C4-2B (cell line): ENCODE measurements around the gene COMTD1.

Source experiments
- H3K27ac ChIP-seq: fragments of 450-650 bp; 2 replicates; pipeline ENCODE4 v1.5.1; 2017
- ZFX ChIP-seq: fragments of 450-650 bp; IDR thresholded peaks from 2 replicates; pipeline ENCODE4 v1.6.1; 2017
- TF ChIP-seq, protein P1 (sequence below): fragments of 450-650 bp; conservative IDR thresholded peaks from 2 replicates; pipeline ENCODE4 v1.5.1; 2017; ENCODE audit warnings: mild to moderate bottlenecking

COMTD1 gene

DNA sequence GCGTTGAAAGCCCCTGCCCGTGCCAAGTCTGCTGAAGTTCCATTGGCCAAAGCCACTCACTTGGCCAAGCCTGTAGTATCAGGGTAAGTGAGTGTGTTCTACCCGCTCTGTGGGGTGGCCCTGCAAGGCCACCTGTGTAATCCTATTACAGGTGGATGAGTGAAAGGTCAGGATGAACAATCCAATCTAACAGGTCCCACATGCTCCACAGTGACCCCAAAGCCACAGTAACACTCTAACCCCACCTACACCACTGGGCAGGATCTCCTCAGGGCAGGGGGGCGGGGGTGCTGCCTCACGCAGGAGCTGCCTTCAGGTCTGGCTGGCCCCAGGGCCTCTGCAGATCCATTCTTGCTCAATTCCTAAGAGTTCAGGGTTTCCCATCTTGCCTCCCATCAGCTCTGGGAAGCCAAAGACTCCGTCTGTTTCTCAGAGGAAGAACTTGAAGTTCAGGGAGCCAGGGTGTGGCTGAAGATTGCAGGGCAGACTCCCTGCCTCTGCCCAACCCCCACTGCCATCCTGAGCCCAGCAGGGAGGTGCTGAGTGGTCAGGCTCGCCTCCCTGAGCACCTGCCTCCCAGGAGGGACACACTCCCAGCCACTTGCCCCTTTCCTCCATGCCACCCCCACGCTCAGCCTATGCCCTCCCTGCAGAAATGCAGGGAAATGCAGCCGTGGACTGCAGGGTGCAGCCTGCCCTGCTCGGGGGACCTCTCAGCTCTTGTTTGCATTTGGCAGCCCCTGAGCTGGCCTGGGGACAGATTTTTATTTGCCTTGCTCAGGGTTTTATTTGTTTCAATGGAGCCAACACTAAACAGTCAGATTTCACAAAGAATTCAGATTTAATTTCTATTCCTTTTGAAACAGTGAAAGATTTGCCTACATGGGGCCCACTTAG lies 9.8 kb upstream of the COMTD1 start:
- peak overlapping the region; percentile 26 for H3K27ac ChIP-seq
- TF ChIP-seq ZFX, result no peak
- TF ChIP-seq, protein P1, sequence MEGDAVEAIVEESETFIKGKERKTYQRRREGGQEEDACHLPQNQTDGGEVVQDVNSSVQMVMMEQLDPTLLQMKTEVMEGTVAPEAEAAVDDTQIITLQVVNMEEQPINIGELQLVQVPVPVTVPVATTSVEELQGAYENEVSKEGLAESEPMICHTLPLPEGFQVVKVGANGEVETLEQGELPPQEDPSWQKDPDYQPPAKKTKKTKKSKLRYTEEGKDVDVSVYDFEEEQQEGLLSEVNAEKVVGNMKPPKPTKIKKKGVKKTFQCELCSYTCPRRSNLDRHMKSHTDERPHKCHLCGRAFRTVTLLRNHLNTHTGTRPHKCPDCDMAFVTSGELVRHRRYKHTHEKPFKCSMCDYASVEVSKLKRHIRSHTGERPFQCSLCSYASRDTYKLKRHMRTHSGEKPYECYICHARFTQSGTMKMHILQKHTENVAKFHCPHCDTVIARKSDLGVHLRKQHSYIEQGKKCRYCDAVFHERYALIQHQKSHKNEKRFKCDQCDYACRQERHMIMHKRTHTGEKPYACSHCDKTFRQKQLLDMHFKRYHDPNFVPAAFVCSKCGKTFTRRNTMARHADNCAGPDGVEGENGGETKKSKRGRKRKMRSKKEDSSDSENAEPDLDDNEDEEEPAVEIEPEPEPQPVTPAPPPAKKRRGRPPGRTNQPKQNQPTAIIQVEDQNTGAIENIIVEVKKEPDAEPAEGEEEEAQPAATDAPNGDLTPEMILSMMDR, result no peak

DNA sequence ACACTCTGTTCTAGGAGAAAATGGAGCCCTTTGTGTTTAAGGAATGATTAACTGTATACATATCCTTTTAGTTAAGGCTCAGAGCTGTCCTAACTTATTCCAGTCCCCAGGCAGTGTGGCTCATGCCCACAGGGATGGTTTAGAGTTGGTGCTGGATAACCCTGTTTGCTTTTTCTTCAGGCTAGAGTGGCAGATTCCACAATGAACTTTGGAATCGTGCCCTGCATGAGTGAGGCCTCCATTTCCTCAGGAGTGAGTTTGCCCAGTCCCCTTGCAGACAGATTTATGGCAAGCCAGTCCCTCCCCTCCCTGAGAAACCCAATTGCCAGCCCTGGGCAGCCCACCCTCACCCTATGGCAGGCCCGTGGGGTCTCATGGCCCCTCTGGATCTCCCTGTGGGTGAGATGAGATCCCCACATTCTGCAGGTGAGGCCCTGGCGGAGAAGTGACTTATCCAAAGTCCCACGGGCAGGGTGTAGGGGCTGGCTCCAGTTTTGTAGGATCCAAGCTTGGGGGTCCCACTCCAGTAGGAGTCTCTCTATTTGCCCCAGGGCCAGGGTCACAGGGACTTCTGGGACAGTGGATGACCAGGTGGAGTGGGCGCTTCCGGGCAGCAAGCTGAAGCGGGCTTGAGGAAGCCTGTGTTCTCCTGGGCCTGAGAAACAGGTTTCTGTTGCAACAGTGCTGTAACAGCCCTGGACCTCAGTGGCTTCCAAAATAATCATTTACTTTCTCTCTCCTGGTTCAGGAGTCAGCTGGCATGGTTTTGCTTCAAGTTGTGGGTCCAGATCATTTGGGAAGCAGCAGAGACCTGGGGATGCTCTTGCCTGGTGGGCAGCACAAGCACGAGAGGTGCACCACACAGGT lies 9.0 kb upstream of the COMTD1 start:
- H3K27ac ChIP-seq, result peak overlapping the region; percentile 26

DNA sequence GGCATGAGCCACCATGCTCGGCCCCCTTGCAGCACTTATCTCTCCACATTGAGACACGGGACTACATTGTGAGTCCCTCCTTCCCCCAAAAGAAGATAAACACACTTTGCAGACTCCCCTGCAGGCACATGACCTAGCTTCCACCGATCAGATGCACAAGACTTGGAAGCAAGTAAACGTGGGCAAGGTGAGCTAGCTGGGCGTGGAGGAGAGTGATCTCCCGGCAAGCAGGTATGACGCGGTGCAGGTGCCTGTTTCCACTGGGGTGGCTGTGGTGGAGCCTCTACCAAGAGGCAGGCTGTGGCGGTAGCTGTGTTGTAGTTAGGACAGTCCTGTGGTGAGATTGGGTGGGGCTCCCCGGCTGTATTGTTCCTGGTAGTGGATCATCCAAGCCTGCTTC lies 7.7 kb upstream of the COMTD1 start:
- no peak overlapping the region for H3K27ac ChIP-seq
- TF ChIP-seq ZFX, result no peak
- TF ChIP-seq, protein P1, result no peak

More for the DNA sequence above, 9.0 kb upstream of the COMTD1 start:
- TF ChIP-seq, protein P1, result no peak
- TF ChIP-seq ZFX, result no peak

DNA sequence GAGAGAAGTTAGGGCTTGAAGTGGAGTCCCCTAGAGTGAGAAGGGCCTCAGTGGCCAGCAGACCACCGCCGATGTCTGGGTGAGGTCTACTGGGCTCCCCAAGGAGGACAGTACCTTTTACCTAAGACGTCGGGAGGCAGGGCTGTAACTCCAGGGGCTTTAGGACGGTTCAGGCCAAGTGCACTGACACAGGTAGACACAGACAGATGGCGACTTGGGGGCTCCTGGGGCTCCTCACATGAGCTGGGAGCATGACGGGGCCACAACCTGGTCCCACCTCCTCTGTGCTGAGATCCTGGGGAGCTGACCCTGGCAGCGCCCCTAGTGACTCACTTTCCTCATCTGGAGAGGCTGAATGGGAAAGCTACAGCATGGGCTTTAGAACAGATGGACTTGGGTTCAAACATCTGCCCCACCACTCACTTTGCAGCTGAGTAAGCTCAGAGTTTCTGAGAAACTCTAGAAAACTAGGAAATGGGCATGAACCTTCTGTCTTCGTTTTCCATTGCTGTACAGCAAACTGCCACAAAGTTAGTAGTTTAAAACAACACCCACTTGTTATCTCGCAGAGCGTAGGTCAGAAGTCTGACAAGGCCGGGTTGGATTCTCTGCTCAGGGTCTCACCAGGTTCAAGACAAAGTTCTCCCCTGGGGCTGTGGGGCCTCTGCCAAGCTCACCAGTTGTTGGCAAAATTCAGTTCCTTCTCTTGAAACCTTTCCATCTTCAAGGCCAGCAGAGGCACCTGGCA lies 4.7 kb upstream of the COMTD1 start:
- TF ChIP-seq ZFX, result no peak
- TF ChIP-seq, protein P1, result no peak
- H3K27ac ChIP-seq, result no peak overlapping the region

DNA sequence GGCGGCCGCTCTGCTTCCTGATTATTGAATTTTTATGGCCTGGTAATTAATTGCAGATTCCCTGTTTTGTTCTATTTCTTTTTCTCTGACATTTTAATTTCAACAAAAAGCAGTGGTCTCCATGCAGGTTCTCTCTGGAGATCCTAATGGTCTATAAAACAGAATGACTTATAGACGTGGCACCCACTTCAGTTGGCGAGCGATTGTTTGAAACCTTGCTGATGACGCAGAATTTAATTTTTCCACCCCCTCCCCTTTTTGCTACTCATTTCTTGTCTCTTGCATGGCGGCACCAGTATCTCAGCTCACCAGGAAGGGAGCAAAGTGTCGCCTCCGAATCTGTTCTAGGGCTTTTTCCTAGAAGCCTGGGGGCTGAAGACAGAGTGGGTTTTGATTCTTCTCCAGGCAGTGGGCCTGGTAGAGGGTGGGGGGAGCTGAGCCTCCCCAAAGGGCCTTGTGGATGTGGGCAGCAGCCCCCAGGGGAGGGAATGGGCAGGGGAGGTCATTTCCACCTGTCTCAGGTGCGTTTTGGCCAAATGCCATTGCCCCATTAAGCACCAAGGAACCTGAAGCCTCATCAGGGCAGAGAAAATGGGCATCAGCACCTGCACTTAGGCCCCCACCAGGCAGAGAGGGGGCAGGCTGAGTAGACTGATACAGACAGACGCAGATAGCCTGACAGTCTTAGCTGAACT lies 3.5 kb upstream of the COMTD1 start:
- no peak overlapping the region for H3K27ac ChIP-seq
- TF ChIP-seq ZFX, result no peak
- TF ChIP-seq, protein P1, result no peak

DNA sequence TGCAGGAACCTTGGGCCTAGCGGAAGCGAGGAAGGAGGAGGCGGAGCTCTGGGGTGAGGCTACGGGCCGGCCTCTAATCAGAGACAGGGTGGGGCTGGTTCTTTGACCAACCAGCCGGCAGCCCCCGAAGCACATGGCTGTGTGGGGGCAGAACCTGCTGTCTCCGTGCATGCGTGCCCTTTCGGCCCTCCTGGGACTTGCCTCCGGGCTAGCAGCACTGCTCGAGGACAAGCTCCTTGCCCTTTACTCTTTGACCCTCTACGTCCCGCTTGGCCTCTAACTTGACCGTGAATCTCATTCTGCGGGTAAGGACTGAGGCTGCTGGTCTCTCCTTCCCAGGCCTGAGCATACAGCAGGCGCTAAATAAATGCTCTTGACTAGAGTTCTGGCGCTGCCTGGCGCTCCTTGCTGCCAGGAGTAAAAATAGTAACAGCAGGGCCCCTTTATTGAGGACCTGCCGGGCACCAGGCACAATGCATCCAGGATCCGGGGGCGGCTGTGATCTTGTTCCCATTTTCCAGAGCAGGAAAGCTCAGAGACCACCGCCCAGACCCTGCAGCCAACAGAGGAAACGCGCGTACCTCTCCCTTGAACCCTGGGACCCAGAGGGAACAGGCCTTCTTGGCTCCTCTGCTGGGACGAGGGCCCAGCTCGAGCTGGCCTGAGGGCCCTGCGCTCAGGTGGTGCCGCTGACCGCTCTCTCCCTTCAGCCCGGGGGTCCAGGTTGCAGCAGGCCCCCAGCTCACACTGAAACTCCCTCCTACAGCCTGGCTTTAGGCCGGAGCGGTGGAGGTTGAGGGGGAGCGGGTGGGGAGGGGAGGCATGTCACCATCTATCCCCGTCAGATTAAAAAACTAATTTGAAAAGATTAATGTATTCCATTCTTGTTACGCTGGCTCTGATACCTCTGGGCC lies 2.7 kb upstream of the COMTD1 start:
- TF ChIP-seq, protein P1, result no peak
- H3K27ac ChIP-seq, result no peak overlapping the region
